ENCODE measurements around the gene PLCD3.
A peak's percentile ranks its signal among the peaks of the same experiment; 100 is the strongest.

Gene PLCD3

GRCh38 chr17:45131616-45132319, 547 bp downstream of the PLCD3 start:
- peak; percentile 42 for DNase-seq (ENCODE audit: low read depth)
- peak; percentile 75 for TF ChIP-seq CTCF (IDR thresholded peaks at IDR 0.05; ENCODE audit: insufficient read depth, low read depth, low read length, missing control alignments)
- peak overlapping the region; percentile 55 for H3K4me3 ChIP-seq (ENCODE audit: low read depth, low read length)

GRCh38 chr17:45130681-45131615, 1.4 kb downstream of the PLCD3 start:
- no peak overlapping the region for H3K4me3 ChIP-seq (ENCODE audit: low read depth, low read length)
- DNase-seq (ENCODE audit: low read depth): no peak
- no peak for TF ChIP-seq CTCF (IDR thresholded peaks at IDR 0.05; ENCODE audit: insufficient read depth, low read depth, low read length, missing control alignments)

- TF ChIP-seq CTCF (IDR thresholded peaks at IDR 0.05; ENCODE audit: insufficient read depth, low read depth, low read length, missing control alignments): no peak
- no peak for DNase-seq (ENCODE audit: low read depth)
- H3K4me3 ChIP-seq (ENCODE audit: low read depth, low read length): no peak overlapping the region
Measured at GRCh38 chr17:45129940-45130680, 2.2 kb downstream of the PLCD3 start.

GRCh38 chr17:45129426-45129939, 2.8 kb downstream of the PLCD3 start:
- H3K4me3 ChIP-seq (ENCODE audit: low read depth, low read length): no peak overlapping the region
- TF ChIP-seq CTCF (IDR thresholded peaks at IDR 0.05; ENCODE audit: insufficient read depth, low read depth, low read length, missing control alignments): no peak
- DNase-seq (ENCODE audit: low read depth): no peak

GRCh38 chr17:45128989-45129388, 3.3 kb downstream of the PLCD3 start:
- DNase-seq (ENCODE audit: low read depth): no peak
- TF ChIP-seq CTCF (IDR thresholded peaks at IDR 0.05; ENCODE audit: insufficient read depth, low read depth, low read length, missing control alignments): no peak
- no peak overlapping the region for H3K4me3 ChIP-seq (ENCODE audit: low read depth, low read length)

- H3K4me3 ChIP-seq (ENCODE audit: low read depth, low read length): no peak overlapping the region
- no peak for DNase-seq (ENCODE audit: low read depth)
- TF ChIP-seq CTCF (IDR thresholded peaks at IDR 0.05; ENCODE audit: insufficient read depth, low read depth, low read length, missing control alignments): no peak
Measured at GRCh38 chr17:45128331-45128730, 4.0 kb downstream of the PLCD3 start.
